ENCODE results near the gene SLC7A5.
"Not testable (repeated sequence)": the region's sequence is repeated elsewhere in the genome, so short reads cannot be mapped to it uniquely, and the experiment has no call there.

SLC7A5 gene

GRCh38 chr16:87900489-87900888 is 31.2 kb upstream of the SLC7A5 start:
- CTCF ChIA-PET, result interaction anchor here (0.5 kb wide), 1 partner anchor 12 kb away, joined by 3 read pairs; no protein-coding TSS in a partner anchor
- H3K27ac ChIP-seq; POLR2A ChIA-PET (ENCODE audit: low non-redundant PET); DNase-seq (ENCODE audit: low spot score): not testable (repeated sequence)

DNA sequence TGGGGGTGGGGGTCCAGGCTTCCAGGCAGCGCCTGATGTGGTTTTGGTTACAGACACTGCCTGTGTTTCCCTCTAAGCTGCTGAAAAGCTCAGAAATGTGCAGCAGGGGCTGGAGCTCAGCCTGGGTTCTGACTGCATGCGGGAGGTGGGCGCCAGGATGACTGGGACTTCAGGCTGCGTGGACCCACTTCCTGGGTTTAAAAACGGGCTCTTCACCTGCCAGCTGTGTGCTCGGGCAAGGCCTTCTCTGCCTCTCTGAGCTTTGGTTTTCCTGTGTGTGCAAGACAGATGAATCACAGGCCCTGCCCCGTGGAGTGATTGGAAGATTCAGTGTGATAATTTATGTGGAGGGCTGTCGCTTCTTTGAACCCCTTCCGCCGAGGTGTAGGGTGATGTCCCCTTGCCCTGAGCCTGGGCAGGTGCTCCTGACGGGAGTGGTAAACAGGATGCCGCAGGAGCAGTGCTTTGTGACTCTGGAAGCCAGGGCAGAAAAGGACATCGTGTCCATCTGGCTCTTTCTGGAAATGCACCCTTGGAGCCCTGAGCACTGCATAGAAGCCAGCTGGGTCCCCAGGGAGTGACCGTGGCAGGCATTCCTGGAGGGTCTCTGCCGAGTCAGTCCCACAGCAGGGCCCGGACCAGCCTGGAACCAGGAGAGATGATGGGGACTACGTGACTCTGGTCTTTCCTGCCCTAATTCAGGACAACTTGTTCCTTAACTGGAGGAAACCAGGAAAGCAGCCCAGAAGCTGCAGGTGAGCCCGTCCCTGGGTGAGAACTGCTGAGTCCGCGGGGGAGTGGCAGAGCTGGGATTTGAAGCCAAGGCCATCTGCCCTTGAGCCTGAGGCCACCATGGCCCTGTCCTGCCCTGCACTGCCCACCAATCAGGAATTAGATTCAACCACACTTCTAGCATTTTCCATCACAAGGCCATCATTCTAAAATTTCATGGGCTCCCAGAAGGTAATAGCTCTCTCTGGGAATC is 28.5 kb upstream of the SLC7A5 start:
- CTCF ChIA-PET, result interaction anchor here (0.6 kb wide), 1 partner anchor 32 kb away, joined by 4 read pairs; no protein-coding TSS in a partner anchor
- POLR2A ChIA-PET (ENCODE audit: low non-redundant PET), result no interaction called here
- TF ChIP-seq CTCF (conservative IDR thresholded peaks at IDR 0.05; ENCODE audit: low read depth), result no peak
- H3K27ac ChIP-seq, result no peak overlapping the region
- DNase-seq (ENCODE audit: low spot score), result no peak

DNA sequence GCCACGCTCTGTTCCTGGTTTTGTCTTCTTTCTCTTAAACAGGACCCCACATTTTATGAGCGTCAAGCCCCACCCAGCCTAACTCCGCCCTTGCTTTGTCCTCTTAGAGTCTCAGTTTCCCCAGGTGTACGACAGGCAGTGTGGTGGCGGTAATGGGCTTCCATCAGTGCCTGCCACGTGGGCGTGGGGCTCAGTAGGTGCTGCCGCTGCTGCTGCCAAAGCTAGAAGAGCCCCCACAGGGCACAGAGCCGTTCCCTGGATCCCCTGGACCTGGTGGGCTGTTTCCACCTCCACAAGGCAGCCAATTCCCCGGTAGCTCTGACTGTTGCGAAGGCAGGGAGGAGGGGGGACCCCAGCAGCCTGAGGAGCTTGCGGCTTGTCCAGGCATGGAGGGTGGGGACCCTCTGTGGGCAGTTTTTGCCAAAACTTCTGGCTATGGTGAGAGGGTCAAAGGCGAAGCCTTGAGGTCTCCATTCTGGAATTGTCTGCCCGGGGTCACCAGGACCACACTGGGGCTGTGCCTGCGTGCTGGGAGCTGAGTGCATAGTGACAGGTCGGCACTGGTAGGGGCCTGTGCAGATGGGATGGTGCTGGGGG is 27.7 kb upstream of the SLC7A5 start:
- CTCF ChIA-PET; POLR2A ChIA-PET (ENCODE audit: low non-redundant PET); DNase-seq (ENCODE audit: low spot score); H3K27ac ChIP-seq: not testable (repeated sequence)

- POLR2A ChIA-PET (ENCODE audit: low non-redundant PET); DNase-seq (ENCODE audit: low spot score); H3K27ac ChIP-seq: not testable (repeated sequence)
- CTCF ChIA-PET, result interaction anchor here (1.0 kb wide), 1 partner anchor 25 kb away, joined by 6 read pairs; no protein-coding TSS in a partner anchor
Measured at GRCh38 chr16:87896176-87896890, 27.0 kb upstream of the SLC7A5 start.

- CTCF ChIA-PET, result interaction anchor here (1.0 kb wide), 1 partner anchor 24 kb away, joined by 6 read pairs; no protein-coding TSS in a partner anchor
- no peak overlapping the region for H3K27ac ChIP-seq
- DNase-seq (ENCODE audit: low spot score), result no peak
- TF ChIP-seq CTCF (conservative IDR thresholded peaks at IDR 0.05; ENCODE audit: low read depth), result no peak
- POLR2A ChIA-PET (ENCODE audit: low non-redundant PET), result no interaction called here
Measured at GRCh38 chr16:87895641-87896141, 26.4 kb upstream of the SLC7A5 start.

GRCh38 chr16:87894005-87894404 is 24.7 kb upstream of the SLC7A5 start:
- DNase-seq (ENCODE audit: low spot score); POLR2A ChIA-PET (ENCODE audit: low non-redundant PET); H3K27ac ChIP-seq: not testable (repeated sequence)
- CTCF ChIA-PET, result interaction anchor here (0.6 kb wide), 1 partner anchor 120 kb away, joined by 4 read pairs; no protein-coding TSS in a partner anchor

GRCh38 chr16:87891764-87892163 is 22.5 kb upstream of the SLC7A5 start:
- ChIA-PET CTCF (no interaction called here), POLR2A (ENCODE audit: low non-redundant PET) (no interaction called here)
- TF ChIP-seq CTCF (conservative IDR thresholded peaks at IDR 0.05; ENCODE audit: low read depth), result no peak
- DNase-seq (ENCODE audit: low spot score), result no peak
- no peak overlapping the region for H3K27ac ChIP-seq

GRCh38 chr16:87889762-87890161 is 20.5 kb upstream of the SLC7A5 start:
- POLR2A ChIA-PET (ENCODE audit: low non-redundant PET); DNase-seq (ENCODE audit: low spot score): not testable (repeated sequence)

DNA sequence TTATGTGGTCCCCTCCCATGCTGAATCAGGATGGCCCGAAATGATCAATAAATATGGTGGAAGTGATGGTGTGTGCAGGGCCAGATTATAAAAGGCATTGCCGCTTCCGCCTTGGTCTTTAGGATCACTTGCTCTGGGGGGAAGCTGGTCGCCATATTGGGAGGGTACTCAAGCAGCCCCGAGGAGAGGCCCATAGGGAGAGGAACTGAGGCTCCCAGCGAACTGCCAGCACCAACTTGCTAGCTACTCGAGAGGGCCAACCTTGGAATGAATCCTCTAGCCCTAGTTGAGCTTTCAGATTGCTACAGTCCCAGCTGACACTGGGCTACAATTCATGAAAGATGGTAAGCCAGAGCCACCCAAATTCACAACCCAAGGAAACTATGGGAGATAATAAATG is 19.0 kb upstream of the SLC7A5 start:
- POLR2A ChIA-PET (ENCODE audit: low non-redundant PET); H3K27ac ChIP-seq; DNase-seq (ENCODE audit: low spot score): not testable (repeated sequence)
- CTCF ChIA-PET, result interaction anchor here (0.7 kb wide), 1 partner anchor 12 kb away, joined by 3 read pairs; no protein-coding TSS in a partner anchor

More at GRCh38 chr16:87889762-87890161, 20.5 kb upstream of the SLC7A5 start:
- CTCF ChIA-PET, H3K27ac ChIP-seq: not testable (repeated sequence)

GRCh38 chr16:87887931-87888330 is 18.6 kb upstream of the SLC7A5 start:
- POLR2A ChIA-PET (ENCODE audit: low non-redundant PET); DNase-seq (ENCODE audit: low spot score); CTCF ChIA-PET; H3K27ac ChIP-seq: not testable (repeated sequence)

DNA sequence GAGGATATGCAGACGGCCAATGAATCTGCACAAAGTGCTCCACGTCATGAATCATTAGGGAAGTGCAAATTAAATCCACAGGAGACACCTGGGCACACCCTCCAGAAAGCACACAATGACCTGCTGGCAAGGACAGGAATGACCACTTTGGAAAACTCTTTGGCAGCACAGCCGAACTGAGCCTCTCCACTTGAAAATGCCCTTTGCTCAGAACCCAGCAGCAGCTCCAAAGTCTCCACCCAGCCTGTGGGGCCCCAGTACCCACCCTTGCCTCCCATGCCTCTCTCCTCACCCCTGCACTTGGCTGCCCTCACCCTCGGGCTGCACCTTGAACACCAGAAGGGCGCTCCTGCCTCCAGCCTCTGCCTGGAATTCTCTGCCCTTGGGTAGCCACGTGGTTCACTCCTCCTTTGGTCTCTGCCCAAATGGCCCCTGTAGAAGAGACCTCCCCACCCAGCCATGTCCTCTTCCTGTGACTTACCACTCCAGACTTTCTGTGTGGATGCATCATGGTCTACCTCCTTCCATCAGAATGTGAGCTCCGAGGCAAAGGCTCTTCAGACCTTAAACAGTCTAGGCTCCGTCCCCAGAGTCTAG is 16.2 kb upstream of the SLC7A5 start:
- DNase-seq (ENCODE audit: low spot score); POLR2A ChIA-PET (ENCODE audit: low non-redundant PET); H3K27ac ChIP-seq; CTCF ChIA-PET: not testable (repeated sequence)
